Measurements from ENCODE around the gene MEAF6. TPM values are rescaled to one million over a fixed set of nuclear protein-coding genes. Genes with fewer than 3 reads are reported as not detected.
A peak's percentile ranks its signal among the peaks of the same experiment; 100 is the strongest.

The MEAF6 gene
- total RNA-seq, 2 donors from 2014 or later = 49.2 to 53.2 TPM

DNA sequence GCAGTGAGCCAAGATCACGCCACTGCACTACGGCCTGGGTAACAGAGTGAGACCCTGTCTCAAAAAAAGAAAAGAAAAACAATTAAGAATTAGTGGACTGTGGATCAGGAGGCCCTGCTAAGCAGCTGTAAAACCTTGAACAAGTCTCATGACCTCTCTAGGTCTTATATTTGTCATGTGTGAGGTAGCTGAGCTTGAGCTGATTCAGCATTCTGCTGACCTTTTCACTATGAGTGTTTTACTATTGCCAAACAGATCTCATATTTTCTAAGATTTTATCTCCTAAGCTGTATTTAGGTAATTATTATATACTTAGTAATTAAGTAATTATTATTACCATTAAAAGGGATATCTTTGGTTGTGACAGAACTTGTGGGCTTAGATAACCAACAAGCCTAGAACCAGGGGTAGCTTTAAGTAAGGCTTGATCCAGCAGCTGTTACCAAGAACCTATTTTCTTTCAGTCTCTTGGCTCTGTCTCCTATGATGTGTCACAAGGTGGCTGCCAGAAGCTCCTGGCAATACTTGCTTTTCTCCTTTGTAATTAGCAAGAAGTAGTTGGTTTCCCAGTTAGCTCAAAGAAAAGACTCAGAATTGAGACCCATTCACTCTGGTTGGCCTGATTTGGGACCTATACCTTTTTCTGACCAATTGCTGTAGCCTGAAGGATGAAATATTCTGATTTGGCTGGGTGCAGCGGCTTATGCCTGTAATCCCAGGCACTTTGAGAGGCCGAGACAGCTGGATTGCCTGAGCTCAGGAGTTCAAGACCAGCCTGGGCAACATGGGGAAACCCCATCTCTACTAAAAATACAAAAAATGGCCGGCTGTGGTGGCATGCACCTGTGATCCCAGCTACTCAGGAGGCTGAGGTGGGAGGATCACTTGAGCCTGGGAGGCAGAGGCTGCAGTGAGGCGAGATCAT is 48.7 kb downstream of the MEAF6 start:
- Mint-ChIP-seq H3K4me1 (ENCODE audit: low read depth in 2 of 2) (peaks cover 8 to 9% of the 10 kb centered on the region in 2 donors), H3K27ac (peak overlapping the region in 1 of 2 donors; percentile 41), H3K4me3 (no peak overlapping the region), H3K27me3 (no peaks in the 10 kb centered on the region), H3K36me3 (no peaks in the 10 kb centered on the region), H3K9me3 (no peaks in the 10 kb centered on the region)
- ATAC-seq (no peak), DNase-seq (ENCODE audit: low spot score) (no peak)

GRCh38 chr1:37464443-37464842 is 50.1 kb downstream of the MEAF6 start:
- H3K4me1 Mint-ChIP-seq (ENCODE audit: low read depth in 2 of 2) = peaks cover 2 to 4% of the 10 kb centered on the region in 2 donors
- H3K4me3 Mint-ChIP-seq = no peak overlapping the region
- H3K9me3 Mint-ChIP-seq = no peaks in the 10 kb centered on the region
- ATAC-seq (no peak), DNase-seq (ENCODE audit: low spot score) (no peak)
- H3K27ac Mint-ChIP-seq = no peak overlapping the region
- H3K27me3 Mint-ChIP-seq = no peaks in the 10 kb centered on the region
- H3K36me3 Mint-ChIP-seq = no peaks in the 10 kb centered on the region

GRCh38 chr1:37461698-37462436 is 52.7 kb downstream of the MEAF6 start:
- Mint-ChIP-seq H3K9me3 (no peaks in the 10 kb centered on the region), H3K4me1 (ENCODE audit: low read depth in 2 of 2) (no peaks in the 10 kb centered on the region), H3K27me3 (no peaks in the 10 kb centered on the region), H3K27ac (no peak overlapping the region), H3K4me3 (no peak overlapping the region), H3K36me3 (no peaks in the 10 kb centered on the region)
- DNase-seq (ENCODE audit: low spot score) (no peak), ATAC-seq (no peak)

GRCh38 chr1:37458551-37458950 is 56.0 kb downstream of the MEAF6 start:
- Mint-ChIP-seq H3K27me3 (no peaks in the 10 kb centered on the region), H3K9me3 (no peaks in the 10 kb centered on the region), H3K27ac (no peak overlapping the region), H3K36me3 (no peaks in the 10 kb centered on the region), H3K4me1 (ENCODE audit: low read depth in 2 of 2) (peaks cover 7% of the 10 kb centered on the region in 2 donors), H3K4me3 (no peak overlapping the region)
- no peak for ATAC-seq
- DNase-seq (ENCODE audit: low spot score) = no peak

DNA sequence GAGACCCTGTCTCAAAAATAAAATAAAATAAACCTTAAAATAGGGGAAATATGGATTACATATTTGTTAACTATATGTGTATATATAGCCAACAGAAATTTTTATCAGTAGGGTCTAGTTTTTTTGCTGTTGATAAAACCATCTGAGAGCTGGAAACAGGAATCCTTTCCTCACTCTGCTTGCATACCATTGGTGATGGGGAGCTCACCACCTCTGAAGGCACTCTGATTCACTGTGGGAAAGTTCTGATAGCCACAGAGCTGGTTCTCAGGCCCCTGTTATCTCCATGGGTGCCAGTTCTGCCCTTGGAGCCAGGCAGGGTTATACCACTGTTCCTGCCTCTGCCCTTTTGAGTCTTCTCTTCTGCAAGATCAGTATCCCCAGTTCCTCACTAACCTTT is 58.0 kb downstream of the MEAF6 start:
- no peak overlapping the region for H3K27ac Mint-ChIP-seq
- ATAC-seq = no peak
- no peaks in the 10 kb centered on the region for H3K36me3 Mint-ChIP-seq
- H3K27me3 Mint-ChIP-seq = no peaks in the 10 kb centered on the region
- H3K9me3 Mint-ChIP-seq = no peaks in the 10 kb centered on the region
- peaks cover 7% of the 10 kb centered on the region in 2 donors for H3K4me1 Mint-ChIP-seq (ENCODE audit: low read depth in 2 of 2)
- H3K4me3 Mint-ChIP-seq = no peak overlapping the region
- no peak for DNase-seq (ENCODE audit: low spot score)

DNA sequence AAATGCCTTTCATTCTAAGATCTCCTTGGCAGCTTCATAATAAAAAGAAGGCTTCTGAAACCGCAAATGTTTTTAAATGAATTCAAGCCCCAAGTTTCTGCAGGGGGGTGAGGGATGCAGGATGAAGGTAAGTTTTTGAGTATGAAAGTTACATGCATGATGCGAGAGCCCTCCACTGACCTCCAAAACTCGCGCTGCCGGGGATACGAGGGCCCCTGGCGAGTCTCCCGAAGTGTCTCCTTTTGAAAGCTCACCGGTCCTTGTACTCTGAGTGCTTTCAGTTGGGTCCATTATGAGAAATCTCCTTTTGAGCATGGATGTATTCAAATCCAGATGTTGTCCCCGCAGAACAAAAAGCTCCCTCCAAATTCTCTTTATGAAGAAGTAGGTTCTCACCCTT is 59.0 kb downstream of the MEAF6 start:
- H3K27ac Mint-ChIP-seq = no peak overlapping the region
- DNase-seq (ENCODE audit: low spot score) (no peak), ATAC-seq (no peak)
- no peaks in the 10 kb centered on the region for H3K27me3 Mint-ChIP-seq
- no peaks in the 10 kb centered on the region for H3K9me3 Mint-ChIP-seq
- peaks cover 7% of the 10 kb centered on the region in 2 donors for H3K4me1 Mint-ChIP-seq (ENCODE audit: low read depth in 2 of 2)
- H3K36me3 Mint-ChIP-seq = no peaks in the 10 kb centered on the region
- no peak overlapping the region for H3K4me3 Mint-ChIP-seq

- no peaks in the 10 kb centered on the region for H3K9me3 Mint-ChIP-seq
- H3K4me3 Mint-ChIP-seq = no peak overlapping the region
- ATAC-seq (no peak), DNase-seq (ENCODE audit: low spot score) (no peak)
- no peaks in the 10 kb centered on the region for H3K27me3 Mint-ChIP-seq
- H3K27ac Mint-ChIP-seq = peak overlapping the region in 1 of 2 donors; percentile 56
- no peaks in the 10 kb centered on the region for H3K36me3 Mint-ChIP-seq
- H3K4me1 Mint-ChIP-seq (ENCODE audit: low read depth in 2 of 2) = peaks cover 7 to 16% of the 10 kb centered on the region in 2 donors
Measured at GRCh38 chr1:37453647-37454046, 60.9 kb downstream of the MEAF6 start.

DNA sequence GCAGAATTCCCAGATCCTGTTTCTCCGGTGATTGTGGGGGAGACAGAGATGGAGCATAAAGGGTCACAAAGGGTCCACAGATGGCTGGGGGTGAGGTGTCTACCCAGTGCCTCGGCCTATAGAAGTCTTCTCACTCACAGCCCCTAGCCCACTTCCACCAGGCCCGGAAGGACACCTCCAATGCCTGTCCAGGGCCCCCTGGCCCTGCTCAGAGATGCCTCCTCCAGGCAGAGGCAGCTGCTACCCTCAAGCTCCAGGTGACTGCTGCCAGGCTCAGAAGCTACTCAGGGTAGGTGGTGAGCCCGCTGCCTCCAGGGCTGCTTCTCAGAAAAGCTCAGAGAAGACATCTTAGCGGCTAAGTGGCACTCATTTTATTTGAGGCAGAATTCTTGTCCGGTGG is 62.1 kb downstream of the MEAF6 start:
- ATAC-seq (no peak), DNase-seq (ENCODE audit: low spot score) (no peak)
- Mint-ChIP-seq H3K4me1 (ENCODE audit: low read depth in 2 of 2) (peaks cover 7 to 16% of the 10 kb centered on the region in 2 donors), H3K9me3 (no peaks in the 10 kb centered on the region), H3K36me3 (no peaks in the 10 kb centered on the region), H3K4me3 (no peak overlapping the region), H3K27me3 (no peaks in the 10 kb centered on the region), H3K27ac (peak overlapping the region in 1 of 2 donors; percentile 56)

- peaks cover 5 to 14% of the 10 kb centered on the region in 2 donors for H3K4me1 Mint-ChIP-seq (ENCODE audit: low read depth in 2 of 2)
- H3K36me3 Mint-ChIP-seq = no peaks in the 10 kb centered on the region
- ATAC-seq (peak; percentile 49 to 59), DNase-seq (ENCODE audit: low spot score) (no peak)
- H3K27me3 Mint-ChIP-seq = peaks cover 4 to 11% of the 10 kb centered on the region in 2 donors
- no peaks in the 10 kb centered on the region for H3K9me3 Mint-ChIP-seq
- H3K27ac Mint-ChIP-seq = peak overlapping the region in 1 of 2 donors; percentile 51
- peak overlapping the region; percentile 25 for H3K4me3 Mint-ChIP-seq
Measured at GRCh38 chr1:37449936-37450335, 64.6 kb downstream of the MEAF6 start.

- Mint-ChIP-seq H3K27ac (no peak overlapping the region), H3K27me3 (peaks cover 4 to 11% of the 10 kb centered on the region in 2 donors), H3K4me3 (no peak overlapping the region), H3K36me3 (no peaks in the 10 kb centered on the region), H3K9me3 (no peaks in the 10 kb centered on the region), H3K4me1 (ENCODE audit: low read depth in 2 of 2) (peaks cover 0 to 9% of the 10 kb centered on the region in 2 donors)
- no peak for DNase-seq (ENCODE audit: low spot score)
- no peak for ATAC-seq
Measured at GRCh38 chr1:37448691-37449417, 65.7 kb downstream of the MEAF6 start.

- peaks cover 0 to 9% of the 10 kb centered on the region in 2 donors for H3K4me1 Mint-ChIP-seq (ENCODE audit: low read depth in 2 of 2)
- H3K27me3 Mint-ChIP-seq = peaks cover 4 to 12% of the 10 kb centered on the region in 2 donors
- no peaks in the 10 kb centered on the region for H3K36me3 Mint-ChIP-seq
- DNase-seq (ENCODE audit: low spot score) (no peak), ATAC-seq (no peak)
- no peak overlapping the region for H3K4me3 Mint-ChIP-seq
- no peak overlapping the region for H3K27ac Mint-ChIP-seq
- H3K9me3 Mint-ChIP-seq = no peaks in the 10 kb centered on the region
Measured at GRCh38 chr1:37448185-37448584, 66.4 kb downstream of the MEAF6 start.

DNA sequence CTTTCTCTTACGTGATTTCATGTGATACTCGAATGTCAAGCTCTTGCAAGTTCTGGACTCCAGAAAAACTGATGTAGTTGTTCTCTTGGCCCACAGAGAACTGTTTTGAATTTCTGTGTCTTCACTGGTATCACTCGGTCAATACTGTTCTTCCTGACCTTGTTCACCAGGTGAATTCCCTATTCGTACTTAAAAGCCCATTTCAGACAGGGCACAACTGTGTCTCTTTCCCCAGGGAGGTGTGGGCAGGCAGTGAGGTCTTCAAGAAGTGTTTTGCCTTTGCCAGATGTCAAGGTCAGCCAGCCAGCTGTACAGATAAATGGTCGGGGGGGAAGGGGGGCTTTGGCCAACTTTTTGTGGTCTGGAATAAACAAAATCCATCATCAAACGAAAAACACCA is 67.7 kb downstream of the MEAF6 start:
- no peak for ATAC-seq
- DNase-seq (ENCODE audit: low spot score) = no peak
- Mint-ChIP-seq H3K9me3 (no peaks in the 10 kb centered on the region), H3K4me3 (no peak overlapping the region), H3K27me3 (peaks cover 9 to 22% of the 10 kb centered on the region in 2 donors), H3K27ac (no peak overlapping the region), H3K36me3 (no peaks in the 10 kb centered on the region), H3K4me1 (ENCODE audit: low read depth in 2 of 2) (peaks cover 0 to 9% of the 10 kb centered on the region in 2 donors)

DNA sequence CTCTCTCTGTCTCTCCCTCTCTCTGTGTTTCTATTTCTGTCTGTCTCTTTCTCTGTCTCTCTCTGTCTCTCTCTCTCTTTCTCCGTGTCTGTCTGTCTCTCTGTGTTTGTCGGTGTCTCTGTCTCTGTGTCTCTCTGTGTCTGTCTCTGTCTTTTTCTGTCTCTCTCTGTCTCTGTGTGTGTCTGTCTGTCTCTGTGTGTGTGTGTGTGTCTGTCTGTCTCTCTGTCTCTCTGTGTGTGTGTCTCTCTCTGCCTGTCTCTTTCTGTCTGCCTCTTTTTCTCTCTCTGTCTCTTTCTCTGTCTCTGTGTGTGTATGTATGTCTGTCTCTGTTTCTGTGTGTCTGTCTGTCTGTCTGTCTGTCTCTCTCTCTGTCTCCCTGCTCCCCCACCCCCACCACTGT is 71.9 kb downstream of the MEAF6 start:
- H3K4me3 Mint-ChIP-seq = no peak overlapping the region

More for the DNA sequence above, 71.9 kb downstream of the MEAF6 start:
- Mint-ChIP-seq H3K36me3 (no peaks in the 10 kb centered on the region), H3K27ac (no peak overlapping the region), H3K4me1 (ENCODE audit: low read depth in 2 of 2) (no peaks in the 10 kb centered on the region), H3K9me3 (no peaks in the 10 kb centered on the region), H3K27me3 (peaks cover 12 to 22% of the 10 kb centered on the region in 2 donors)
- ATAC-seq = no peak
- no peak for DNase-seq (ENCODE audit: low spot score)
